ENCODE results near the gene HERC4.

Gene HERC4

GRCh38 chr10:68074775-68075549 lies at the start of gene HERC4:
TSS of gene HERC4 (minus strand) at chr10:68075283. CDS start at chr10:68073108, 2,175 bp downstream.
- DNase-seq = peak; percentile 95

- no peak for DNase-seq
These were observed 49.6 kb upstream of the HERC4 start for GRCh38 chr10:68124718-68125117.

GRCh38 chr10:68121852-68122251 lies 46.8 kb upstream of the HERC4 start:
- no peak for DNase-seq

GRCh38 chr10:68121020-68121743 lies 46.1 kb upstream of the HERC4 start:
- DNase-seq = no peak

GRCh38 chr10:68118657-68119056 lies 43.6 kb upstream of the HERC4 start:
- DNase-seq = no peak

GRCh38 chr10:68112837-68113236 lies 37.8 kb upstream of the HERC4 start:
- no peak for DNase-seq

- no peak for DNase-seq
These were observed 36.5 kb upstream of the HERC4 start for GRCh38 chr10:68111584-68111983.

- DNase-seq = no peak
These were observed 34.9 kb upstream of the HERC4 start for GRCh38 chr10:68110027-68110426.

- no peak for DNase-seq
These were observed 34.2 kb upstream of the HERC4 start, which contains the start of gene MYPN for GRCh38 chr10:68109331-68109730. TSS of gene MYPN (plus strand) at chr10:68109488. CDS start at chr10:68121439, 11,951 bp downstream.

- DNase-seq = no peak
These were observed 33.6 kb upstream of the HERC4 start for GRCh38 chr10:68108653-68109052.

GRCh38 chr10:68108051-68108450 lies 33.0 kb upstream of the HERC4 start:
- no peak for DNase-seq

- no peak for DNase-seq
These were observed 32.6 kb upstream of the HERC4 start for GRCh38 chr10:68107651-68108050.

GRCh38 chr10:68106656-68107055 lies 31.6 kb upstream of the HERC4 start:
- DNase-seq = no peak

GRCh38 chr10:68105820-68106219 lies 30.7 kb upstream of the HERC4 start:
- no peak for DNase-seq

GRCh38 chr10:68103901-68104300 lies 28.8 kb upstream of the HERC4 start:
- no peak for DNase-seq

GRCh38 chr10:68103261-68103878 lies 28.3 kb upstream of the HERC4 start:
- no peak for DNase-seq

- DNase-seq = no peak
These were observed 26.0 kb upstream of the HERC4 start for GRCh38 chr10:68101066-68101465.

GRCh38 chr10:68099736-68100135 lies 24.7 kb upstream of the HERC4 start:
- no peak for DNase-seq

- DNase-seq = no peak
These were observed 21.9 kb upstream of the HERC4 start for GRCh38 chr10:68096913-68097516.

GRCh38 chr10:68095153-68095552 lies 20.1 kb upstream of the HERC4 start:
- DNase-seq = no peak

GRCh38 chr10:68092512-68092911 lies 17.4 kb upstream of the HERC4 start:
- no peak for DNase-seq

GRCh38 chr10:68090586-68090985 lies 15.5 kb upstream of the HERC4 start:
- DNase-seq = no peak

GRCh38 chr10:68088740-68089139 lies 13.7 kb upstream of the HERC4 start:
- no peak for DNase-seq
